ENCODE data around the gene SLC6A18. TPM values are rescaled to one million over a fixed set of nuclear protein-coding genes. Genes with fewer than 3 reads are reported as not detected.

The SLC6A18 gene
- total and polyA plus RNA-seq, 9 of the 15 experiments (the other 6 are each of a cell fraction or from before 2014, with no cell fraction given): not detected

GRCh38 chr5:1227667-1228066, 2.5 kb downstream of the SLC6A18 start:
- no peak overlapping the region for H2AFZ ChIP-seq (ENCODE audit: low read depth, low read length)
- peak; percentile 53 for ATAC-seq
- H3K79me2 ChIP-seq (ENCODE audit: control insufficient read depth, insufficient read depth, low read length): no peaks in the 10 kb centered on the region
- peaks cover 26% of the 10 kb centered on the region; the same call in 1 of the 2 replicates for H4K20me1 ChIP-seq (replicated peaks; ENCODE audit: control insufficient read depth, insufficient read depth, low read length)
- WGBS (ENCODE audit: insufficient coverage, low coverage, missing lambda C conversion rate): 1% methylated on average over 14 of the region's 14 CpGs
- no peak for DNase-seq (ENCODE audit: extremely low read depth in 1 of 4, low spot score in 3 of 4)
- in situ Hi-C loops (cut with MboI): no loop called here
- no peak overlapping the region for H3K4me2 ChIP-seq (ENCODE audit: insufficient read depth, low read length)
- H3K9me3 ChIP-seq (replicated peaks; ENCODE audit: control insufficient read depth, insufficient read depth, low read depth, low read length): no peaks in the 10 kb centered on the region
- H3K4me3 ChIP-seq: no peak overlapping the region
- H3K9ac ChIP-seq (ENCODE audit: insufficient read depth in 1 of 2, low read depth in 2 of 2, low read length in 2 of 2): no peak overlapping the region
- no TSS peak for BruUV-seq (replicated peaks)
- FAIRE-seq: no peak
- H3K9me1 ChIP-seq (ENCODE audit: control insufficient read depth, insufficient read depth, low read length): peaks cover 2% of the 10 kb centered on the region
- H3K36me3 ChIP-seq (ENCODE audit: control insufficient read depth, insufficient read depth, low read length): no peaks in the 10 kb centered on the region
- intact Hi-C loops (cut with micrococcal nuclease): no loop called here
- ChIA-PET POLR2A (interaction anchor here (0.6 to 0.7 kb wide), 2 partner anchors 42 to 179 kb away, joined by 3 read pairs; no protein-coding TSS in a partner anchor), CTCF (ENCODE audit: low intra/inter-chr PET ratio) (no interaction called here)
- H3K27ac ChIP-seq (ENCODE audit: extremely low read depth, low read depth, low read length): no peak overlapping the region
- peaks cover 0 to 28% of the 10 kb centered on the region in 2 experiments; a peak in 1 of 5 replicates for H3K4me1 ChIP-seq (replicated peaks in 1 of 2; ENCODE audit: control insufficient read depth in 2 of 2, insufficient read depth in 2 of 2, low read length in 2 of 2)
- peaks cover 64 to 91% of the 10 kb centered on the region in 2 experiments; a peak in 4 of 5 replicates for H3K27me3 ChIP-seq (ENCODE audit: control insufficient read depth in 2 of 2, insufficient read depth in 2 of 2, low read length in 2 of 2)
- peak; percentile 77 for TF ChIP-seq BHLHE40 (IDR thresholded peaks at IDR 0.05; ENCODE audit: low read length)
- TF ChIP-seq E2F3 (CRISPR knock-in tag; IDR thresholded peaks at IDR 0.05): no peak
- TF ChIP-seq ETS1 (conservative IDR thresholded peaks at IDR 0.05; ENCODE audit: control insufficient read depth, low read depth, low read length): no peak
- TF ChIP-seq ZNF584 (CRISPR knock-in tag; IDR thresholded peaks at IDR 0.05; ENCODE audit: low read depth): no peak
- no peak for TF ChIP-seq PRDM10 (IDR thresholded peaks at IDR 0.05; ENCODE audit: partially characterized antibody)
- no peak for TF ChIP-seq ZNF583 (CRISPR knock-in tag; IDR thresholded peaks at IDR 0.05)
- no peak for TF ChIP-seq ATF2 (CRISPR knock-in tag; IDR thresholded peaks at IDR 0.05)
- no peak for TF ChIP-seq IFI16 (CRISPR knock-in tag; IDR thresholded peaks at IDR 0.05)
- no peak for TF ChIP-seq NR2C2 (CRISPR knock-in tag; IDR thresholded peaks at IDR 0.05)
- TF ChIP-seq NR2C2 (tag; IDR thresholded peaks at IDR 0.05): peak; percentile 61; the same call in 1 of the 2 replicates
- TF ChIP-seq NELFE (IDR thresholded peaks at IDR 0.05; ENCODE audit: insufficient read depth, insufficient read length): no peak
- TF ChIP-seq ZNF764 (CRISPR knock-in tag; IDR thresholded peaks at IDR 0.05; ENCODE audit: low read depth): no peak
- TF ChIP-seq WHSC1 (IDR thresholded peaks at IDR 0.05; ENCODE audit: low read length): no peak
- TF ChIP-seq SOX6 (IDR thresholded peaks at IDR 0.05): no peak
- TF ChIP-seq RNF219 (CRISPR knock-in tag; IDR thresholded peaks at IDR 0.05): no peak

Data from K562 (cell line).